HCT116 (cell line): ENCODE data around the gene C2orf72. TPM values are rescaled to one million over a fixed set of nuclear protein-coding genes. Genes with fewer than 3 reads are reported as not detected.

Experiments
- ATAC-seq: fragments of 200-7000 bp; cut with Tn5 transposase; 2 replicates; pipeline ENCODE4 v1.9.1; 2020; ENCODE audit warnings: mild to moderate bottlenecking, moderate library complexity
- Bru-seq: library from RNA; stranded (reverse); fragments of 400-500 nt; gene quantifications from one replicate; lab custom pipeline; 2021; lab: Mats Ljungman, UMichigan
- BruChase-seq, 2 experiments: library from RNA; stranded (reverse); fragments of 400-500 nt; gene quantifications; one replicate each; lab custom pipeline; 2021; lab: Mats Ljungman, UMichigan
- BruUV-seq: library from RNA; stranded (reverse); fragments of 400-500 nt; replicated peaks from 2 replicates; lab custom pipeline; 2021; lab: Mats Ljungman, UMichigan
- CTCF ChIA-PET: fragments of 300-600 bp; sonication (Branson Sonifier 250); formaldehyde crosslinking; loops from one replicate; lab custom pipeline; 2021; ENCODE audit warnings: antibody characterized with exemption; lab: Charles Lee
- POLR2A ChIA-PET: fragments of 300-600, 350-600 bp; sonication (Branson Sonifier 250); formaldehyde crosslinking; loops from one replicate; lab custom pipeline; 2021; ENCODE audit warnings: antibody characterized with exemption; lab: Charles Lee
- RAD21 ChIA-PET, 2 experiments: fragments of 300-600 bp; sonication (Branson Sonifier 250); formaldehyde crosslinking; loops; one replicate each; lab custom pipeline; 2023; ENCODE audit warnings: low total read pairs in 2 of 2; ENCODE audit not compliant: uncharacterized antibody in 2 of 2, unreplicated experiment in 2 of 2, low non-redundant PET in 1 of 2; lab: Charles Lee
- DNase-seq: peaks from one replicate; pipeline ENCODE4 v3.0.0-alpha.2; 2010; ENCODE audit warnings: low read depth, low spot score
- H2AFZ ChIP-seq: fragments of 200-600 bp; shearing (Covaris generic), sonication (generic); 2 replicates; pipeline ENCODE4 v1.6.1; 2017; ENCODE audit warnings: low read depth, mixed run types, mixed read lengths, antibody characterized with exemption, low read length; ENCODE audit not compliant: poor library complexity, severe bottlenecking
- H3K27ac ChIP-seq: 2 replicates; pipeline ENCODE4 v1.5.1; 2012; ENCODE audit warnings: low read depth, low read length
- H3K27me3 ChIP-seq: fragments of 200-600 bp; sonication (generic); 2 replicates; pipeline ENCODE4 v1.6.1; 2016; ENCODE audit warnings: mixed run types, low read length, mixed read lengths; ENCODE audit not compliant: insufficient read depth
- H3K36me3 ChIP-seq, 2 experiments: fragments of 200-500 bp in 1 of 2; fragments of 200-600 bp in 1 of 2; sonication (Bioruptor generic) in 1 of 2; sonication (generic) in 1 of 2; 2 replicates each; pipeline versions ENCODE4 v1.5.1 to v1.6.1; 2014 to 2016; ENCODE audit warnings: low read length in 2 of 2, inconsistent platforms in 1 of 2, mixed read lengths in 1 of 2, mixed run types in 1 of 2; ENCODE audit not compliant: insufficient read depth in 2 of 2, control insufficient read depth in 1 of 2
- H3K4me1 ChIP-seq, 2 experiments: fragments of 200-600 bp in 1 of 2; sonication (generic) in 1 of 2; 2 replicates each; pipeline versions ENCODE4 v1.5.1 to v1.6.1; 2012 to 2017; ENCODE audit warnings: low read length in 2 of 2, inconsistent platforms in 1 of 2, mild to moderate bottlenecking in 1 of 2, mixed read lengths in 1 of 2, mixed run types in 1 of 2, moderate library complexity in 1 of 2; ENCODE audit not compliant: insufficient read depth in 2 of 2, control insufficient read depth in 1 of 2
- H3K4me2 ChIP-seq: fragments of 200-600 bp; sonication (generic); 2 replicates; pipeline ENCODE4 v1.6.1; 2017; ENCODE audit warnings: mixed run types, low read length, mixed read lengths
- H3K4me3 ChIP-seq, 2 experiments: fragments of 200-600 bp in 1 of 2; sonication (generic) in 1 of 2; replicated peaks in 1 of 2; 2 replicates each; pipeline ENCODE4 v1.5.1; 2011 to 2016; ENCODE audit warnings: low read length in 2 of 2, control low read depth in 1 of 2, low read depth in 1 of 2, mild to moderate bottlenecking in 1 of 2, mixed read lengths in 1 of 2, mixed run types in 1 of 2
- H3K79me2 ChIP-seq: fragments of 200-600 bp; sonication (generic); 2 replicates; pipeline ENCODE4 v1.6.1; 2017; ENCODE audit warnings: mild to moderate bottlenecking, mixed run types, low read length, moderate library complexity, mixed read lengths; ENCODE audit not compliant: insufficient read depth
- H3K9ac ChIP-seq: fragments of 200-600 bp; sonication (generic); 2 replicates; pipeline ENCODE4 v1.6.1; 2016; ENCODE audit warnings: low read length, mixed read lengths
- H3K9me2 ChIP-seq: fragments of 200-600 bp; sonication (generic), shearing (Covaris generic); 2 replicates; pipeline ENCODE4 v1.6.1; 2017; ENCODE audit warnings: mixed run types, mild to moderate bottlenecking, moderate library complexity; ENCODE audit not compliant: insufficient read depth
- H3K9me3 ChIP-seq, 2 experiments: fragments of 200-500 bp in 1 of 2; fragments of 200-600 bp in 1 of 2; sonication (Bioruptor generic) in 1 of 2; sonication (generic) in 1 of 2; 2 replicates each; pipeline ENCODE4 v1.6.1; 2014 to 2017; ENCODE audit warnings: low read length in 2 of 2, mixed read lengths in 2 of 2, inconsistent platforms in 1 of 2, low read depth in 1 of 2, mild to moderate bottlenecking in 1 of 2, mixed run types in 1 of 2, moderate library complexity in 1 of 2; ENCODE audit not compliant: control insufficient read depth in 1 of 2, insufficient read depth in 1 of 2
- H4K20me1 ChIP-seq: fragments of 200-600 bp; sonication (generic), shearing (Covaris generic); 2 replicates; pipeline ENCODE4 v1.6.1; 2017; ENCODE audit warnings: mixed run types, mild to moderate bottlenecking, moderate library complexity; ENCODE audit not compliant: insufficient read depth
- CBX3 ChIP-seq: IDR thresholded peaks from 2 replicates; pipeline ENCODE4 v1.6.1; 2012; ENCODE audit warnings: low read depth
- CEBPB ChIP-seq: IDR thresholded peaks from 2 replicates; pipeline ENCODE4 v1.6.1; 2012; ENCODE audit warnings: low read depth
- ELF1 ChIP-seq: IDR thresholded peaks from 2 replicates; pipeline ENCODE4 v1.6.1; 2012; ENCODE audit warnings: low read depth, borderline replicate concordance
- FOSL1 ChIP-seq: IDR thresholded peaks from 2 replicates; pipeline ENCODE4 v1.6.1; 2012; ENCODE audit warnings: low read depth
- MAX ChIP-seq: IDR thresholded peaks from 2 replicates; pipeline ENCODE4 v1.6.1; 2012
- POLR2A ChIP-seq: IDR thresholded peaks from 2 replicates; pipeline ENCODE4 v1.7.0; 2011; ENCODE audit warnings: borderline replicate concordance; ENCODE audit not compliant: insufficient read depth, insufficient read length; ENCODE audit errors: extremely low read depth
- POLR2AphosphoS5 ChIP-seq: IDR thresholded peaks from 2 replicates; pipeline ENCODE4 v1.6.1; 2011; ENCODE audit warnings: mild to moderate bottlenecking, low read depth, low read length, moderate library complexity
- SP1 ChIP-seq: IDR thresholded peaks from 2 replicates; pipeline ENCODE4 v1.6.1; 2012; ENCODE audit warnings: low read depth
- SRF ChIP-seq: IDR thresholded peaks from 2 replicates; pipeline ENCODE4 v1.6.1; 2012; ENCODE audit warnings: low read depth
- TCF7L2 ChIP-seq: IDR thresholded peaks from 2 replicates; pipeline ENCODE4 v1.7.0; 2011; ENCODE audit warnings: borderline replicate concordance, inconsistent platforms; ENCODE audit not compliant: insufficient read depth, insufficient read length; ENCODE audit errors: extremely low read depth
- YY1 ChIP-seq: IDR thresholded peaks from 2 replicates; pipeline ENCODE4 v1.6.1; 2011; ENCODE audit warnings: low read length, low read depth, moderate library complexity, mild to moderate bottlenecking; ENCODE audit not compliant: insufficient replicate concordance; ENCODE audit errors: extremely low read depth
- ZFX ChIP-seq: fragments of 450-650 bp; IDR thresholded peaks from 2 replicates; pipeline ENCODE4 v1.6.1; 2017
- ZNF274 ChIP-seq: fragments of 200-500 bp; sonication (Bioruptor generic); IDR thresholded peaks from 2 replicates; pipeline ENCODE4 v1.6.1; 2014; ENCODE audit warnings: mild to moderate bottlenecking, low read depth, low read length, inconsistent platforms
- intact Hi-C: fragments of 100-400 bp; cut with micrococcal nuclease; formaldehyde crosslinking; loops from 2 replicates; pipeline ENCODE4 v1.10.0; 2022
- long read RNA-seq: library from polyadenylated mRNA; unstranded; transcript quantifications from one replicate; pipeline ENCODE4 v2.0.0, GENCODE V29; 2021; ENCODE audit not compliant: unreplicated experiment
- polyA plus RNA-seq: library from polyadenylated mRNA; unstranded; fragments of >200 nt; gene quantifications from 2 replicates; pipeline ENCODE4 v1.2.1, GENCODE V29; 2012; ENCODE audit warnings: missing spikeins
- total RNA-seq: library from RNA; stranded (reverse); gene quantifications from one replicate; pipeline ENCODE4 v1.2.1, GENCODE V29; 2021; ENCODE audit not compliant: unreplicated experiment
- TF ChIP-seq, protein P1 (sequence below): IDR thresholded peaks from 2 replicates; pipeline ENCODE4 v1.6.1; 2012; ENCODE audit warnings: low read depth
- TF ChIP-seq, protein P2 (sequence below): IDR thresholded peaks from 2 replicates; pipeline ENCODE4 v1.6.1; 2012

The C2orf72 gene
- total RNA-seq: 3.7 TPM
- polyA plus RNA-seq: 2.7 and 3.1 TPM in 2 replicates
- Bru-seq, nascent RNA: percentile 42 among the genes with signal in this experiment
- percentile 41 among the genes with signal in this experiment for BruChase-seq, experiment 1, labeled RNA remaining after a 6-hour chase
- BruChase-seq, experiment 2, labeled RNA remaining after a 2-hour chase: percentile 47 among the genes with signal in this experiment
- long read RNA-seq, transcript C2orf72-201 (3 exons, 3,657 nt): major isoform, 7 of 8 reads
- long read RNA-seq, partial matches to known transcripts: 0 of 8 reads
- long read RNA-seq, other reads (novel, unspliced or antisense): 1 of 8 reads

DNA sequence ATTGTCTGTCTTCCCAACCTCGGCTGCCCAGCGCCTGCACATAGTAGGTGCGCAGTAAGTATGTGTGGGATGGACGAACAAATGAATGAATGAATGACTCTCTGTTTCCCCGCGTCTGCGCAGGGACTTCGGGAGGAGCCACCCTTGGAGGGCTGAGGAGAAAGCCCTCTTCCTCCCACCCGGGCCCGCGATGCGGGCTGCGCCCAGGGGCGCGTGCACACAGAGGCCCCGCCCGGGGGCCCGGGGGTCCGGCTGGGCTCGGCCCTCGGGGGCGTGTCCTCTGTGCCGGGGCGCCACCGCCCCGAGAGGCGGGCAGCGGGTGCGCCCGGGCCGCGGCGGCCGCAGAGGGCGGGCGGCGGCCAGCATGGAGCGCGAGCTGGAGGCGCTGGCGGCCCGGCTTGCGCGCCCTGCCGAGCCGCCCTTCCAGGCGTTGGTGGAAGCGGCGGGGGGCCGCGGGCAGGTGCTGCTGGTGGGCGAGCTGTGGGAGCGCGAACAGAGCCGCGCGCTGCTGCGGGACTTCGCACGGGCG, at the start of gene C2orf72:
TSS of gene C2orf72 (plus strand) at position 322 of the 529 bp plus-strand sequence. CDS start at position 365, 43 bp downstream.
- H3K4me3 ChIP-seq: peak within 1 kb of the TSS; percentile 42 to 58
- peak within 1 kb of the TSS; percentile 36; the same call in 1 of the 2 replicates for H3K27ac ChIP-seq
- H4K20me1 ChIP-seq: no peaks in the 10 kb centered on the region
- BruUV-seq: no TSS peak
- H3K36me3 ChIP-seq: no peaks in the 10 kb centered on the region
- peaks cover 0 to 11% of the 10 kb centered on the region in 2 experiments; a peak in 1 of 4 replicates for H3K4me1 ChIP-seq
- H3K4me2 ChIP-seq: peak within 1 kb of the TSS; percentile 83
- DNase-seq (no peak), ATAC-seq (peak; percentile 78)
- ChIA-PET CTCF (no interaction called here), RAD21 (no interaction called here), POLR2A (no interaction called here)
- intact Hi-C loops: no loop called here
- no peaks in the 10 kb centered on the region for H3K79me2 ChIP-seq
- H2AFZ ChIP-seq: peak within 1 kb of the TSS; percentile 22
- TF ChIP-seq POLR2AphosphoS5 (no peak; the same call in 1 of the 2 replicates), MAX (no peak), ZFX (0 out of 2 replicates have a peak, but pooled peaks have one; percentile 17), CEBPB (no peak), POLR2A (no peak)
- 0 out of 2 replicates have a peak within 1 kb of the TSS, but pooled peaks have one; percentile 33 for H3K9ac ChIP-seq
- no peaks in the 10 kb centered on the region for H3K9me2 ChIP-seq
- no peaks in the 10 kb centered on the region for H3K27me3 ChIP-seq
- no peaks in the 10 kb centered on the region for H3K9me3 ChIP-seq

DNA sequence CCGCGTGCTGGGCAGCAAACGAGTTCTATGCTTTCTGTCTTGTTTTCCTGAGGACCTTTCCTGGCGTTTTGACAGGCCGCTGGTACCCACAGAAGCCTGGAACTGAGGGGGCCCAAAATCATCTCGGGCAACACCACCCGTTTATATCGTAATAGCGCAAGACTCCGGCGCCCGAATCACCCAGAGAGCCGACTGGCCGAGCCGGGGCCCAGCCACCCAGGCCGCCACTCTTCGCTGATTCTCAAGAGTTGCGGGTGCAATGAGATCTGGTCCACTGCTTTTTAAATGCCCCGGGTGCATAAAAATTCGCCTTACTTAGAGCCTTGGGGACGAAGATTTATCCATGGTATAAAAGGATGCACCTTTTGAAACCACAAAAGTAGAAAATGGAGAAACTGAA, 47.6 kb upstream of the C2orf72 start:
- H3K9ac ChIP-seq: no peak overlapping the region
- H3K4me1 ChIP-seq: peaks cover 4 to 6% of the 10 kb centered on the region in 2 experiments; a peak in 3 of 4 replicates
- POLR2A ChIA-PET: no interaction called here
- no peak overlapping the region for H3K4me3 ChIP-seq
- CTCF ChIA-PET: no interaction called here
- intact Hi-C loops: no loop called here
- H3K4me2 ChIP-seq: no peak overlapping the region
- H3K79me2 ChIP-seq: no peaks in the 10 kb centered on the region
- H2AFZ ChIP-seq: no peak overlapping the region
- no peak for DNase-seq
- RAD21 ChIA-PET: no interaction called here
- no peaks in the 10 kb centered on the region for H3K9me3 ChIP-seq
- H3K27ac ChIP-seq: no peak overlapping the region
- H3K36me3 ChIP-seq: no peaks in the 10 kb centered on the region
- H4K20me1 ChIP-seq: no peaks in the 10 kb centered on the region
- H3K27me3 ChIP-seq: no peaks in the 10 kb centered on the region
- no peak for ATAC-seq
- no TSS peak for BruUV-seq
- H3K9me2 ChIP-seq: no peaks in the 10 kb centered on the region
- TF ChIP-seq, protein P1, sequence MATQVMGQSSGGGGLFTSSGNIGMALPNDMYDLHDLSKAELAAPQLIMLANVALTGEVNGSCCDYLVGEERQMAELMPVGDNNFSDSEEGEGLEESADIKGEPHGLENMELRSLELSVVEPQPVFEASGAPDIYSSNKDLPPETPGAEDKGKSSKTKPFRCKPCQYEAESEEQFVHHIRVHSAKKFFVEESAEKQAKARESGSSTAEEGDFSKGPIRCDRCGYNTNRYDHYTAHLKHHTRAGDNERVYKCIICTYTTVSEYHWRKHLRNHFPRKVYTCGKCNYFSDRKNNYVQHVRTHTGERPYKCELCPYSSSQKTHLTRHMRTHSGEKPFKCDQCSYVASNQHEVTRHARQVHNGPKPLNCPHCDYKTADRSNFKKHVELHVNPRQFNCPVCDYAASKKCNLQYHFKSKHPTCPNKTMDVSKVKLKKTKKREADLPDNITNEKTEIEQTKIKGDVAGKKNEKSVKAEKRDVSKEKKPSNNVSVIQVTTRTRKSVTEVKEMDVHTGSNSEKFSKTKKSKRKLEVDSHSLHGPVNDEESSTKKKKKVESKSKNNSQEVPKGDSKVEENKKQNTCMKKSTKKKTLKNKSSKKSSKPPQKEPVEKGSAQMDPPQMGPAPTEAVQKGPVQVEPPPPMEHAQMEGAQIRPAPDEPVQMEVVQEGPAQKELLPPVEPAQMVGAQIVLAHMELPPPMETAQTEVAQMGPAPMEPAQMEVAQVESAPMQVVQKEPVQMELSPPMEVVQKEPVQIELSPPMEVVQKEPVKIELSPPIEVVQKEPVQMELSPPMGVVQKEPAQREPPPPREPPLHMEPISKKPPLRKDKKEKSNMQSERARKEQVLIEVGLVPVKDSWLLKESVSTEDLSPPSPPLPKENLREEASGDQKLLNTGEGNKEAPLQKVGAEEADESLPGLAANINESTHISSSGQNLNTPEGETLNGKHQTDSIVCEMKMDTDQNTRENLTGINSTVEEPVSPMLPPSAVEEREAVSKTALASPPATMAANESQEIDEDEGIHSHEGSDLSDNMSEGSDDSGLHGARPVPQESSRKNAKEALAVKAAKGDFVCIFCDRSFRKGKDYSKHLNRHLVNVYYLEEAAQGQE: no peak
- TF ChIP-seq TCF7L2: no peak
- TF ChIP-seq POLR2AphosphoS5: no peak
- no peak for TF ChIP-seq CBX3
- TF ChIP-seq, protein P2, sequence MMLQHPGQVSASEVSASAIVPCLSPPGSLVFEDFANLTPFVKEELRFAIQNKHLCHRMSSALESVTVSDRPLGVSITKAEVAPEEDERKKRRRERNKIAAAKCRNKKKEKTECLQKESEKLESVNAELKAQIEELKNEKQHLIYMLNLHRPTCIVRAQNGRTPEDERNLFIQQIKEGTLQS: no peak
- TF ChIP-seq CEBPB: no peak
- TF ChIP-seq ZNF274: no peak
- TF ChIP-seq ELF1: no peak
- no peak for TF ChIP-seq YY1
- TF ChIP-seq MAX: no peak
- TF ChIP-seq POLR2A: no peak
- TF ChIP-seq SRF: no peak
- no peak for TF ChIP-seq FOSL1
- TF ChIP-seq ZFX: no peak
- TF ChIP-seq SP1: no peak
